Smooth muscle cell (in vitro differentiated cells): ENCODE results near the gene HMGXB3. TPM values are rescaled to one million over a fixed set of nuclear protein-coding genes. Genes with fewer than 3 reads are reported as not detected.

Experiments
- DNase-seq: peaks from one replicate; lab custom pipeline; 2025; ENCODE audit not compliant: unreplicated experiment; lab: John Stamatoyannopoulos, UW
- H2AFZ ChIP-seq: fragments of 200-600 bp; sonication (generic); 2 replicates; pipeline ENCODE4 v1.6.0; 2016; ENCODE audit warnings: antibody characterized with exemption, low read depth, mild to moderate bottlenecking
- H3F3A ChIP-seq: fragments of 200-600 bp; sonication (generic); 2 replicates; pipeline ENCODE4 v1.6.0; 2017; ENCODE audit warnings: antibody characterized with exemption, low read depth
- H3K27ac ChIP-seq: fragments of 200-600 bp; sonication (generic); 2 replicates; pipeline ENCODE4 v1.5.1; 2016; ENCODE audit warnings: low read depth, mild to moderate bottlenecking
- H3K27me3 ChIP-seq: fragments of 200-600 bp; sonication (generic); 2 replicates; pipeline ENCODE4 v1.6.1; 2016; ENCODE audit warnings: low read depth, mild to moderate bottlenecking
- H3K36me3 ChIP-seq: fragments of 200-600 bp; sonication (generic); 2 replicates; pipeline ENCODE4 v1.5.1; 2016; ENCODE audit warnings: low read depth
- H3K4me1 ChIP-seq: fragments of 200-600 bp; sonication (generic); 2 replicates; pipeline ENCODE4 v1.5.1; 2016; ENCODE audit warnings: low read depth
- H3K4me2 ChIP-seq: fragments of 200-600 bp; sonication (generic); 2 replicates; pipeline ENCODE4 v1.6.0; 2016; ENCODE audit warnings: mild to moderate bottlenecking
- H3K4me3 ChIP-seq: fragments of 200-600 bp; sonication (generic); 2 replicates; pipeline ENCODE4 v1.5.1; 2016; ENCODE audit warnings: mild to moderate bottlenecking
- H3K79me2 ChIP-seq: fragments of 200-600 bp; sonication (generic); 2 replicates; pipeline ENCODE4 v1.6.0; 2016; ENCODE audit warnings: low read depth, mild to moderate bottlenecking
- H3K9ac ChIP-seq: fragments of 200-600 bp; sonication (generic); 2 replicates; pipeline ENCODE4 v1.6.0; 2016; ENCODE audit warnings: low read depth
- H3K9me3 ChIP-seq: fragments of 200-600 bp; sonication (generic); replicated peaks from 2 replicates; pipeline ENCODE4 v1.5.1; 2016; ENCODE audit warnings: low read depth
- H4K20me1 ChIP-seq: fragments of 200-600 bp; sonication (generic); 2 replicates; pipeline ENCODE4 v1.6.0; 2016; ENCODE audit warnings: low read depth
- WGBS: methylation state at CpG from one replicate; pipeline ENCODE4 v1.1.7; 2016; ENCODE audit warnings: low lambda C conversion rate; 5-methylcytosine and 5-hydroxymethylcytosine counted together
- polyA plus RNA-seq: library from polyadenylated mRNA; unstranded; fragments of >200 nt; fragmentation: Nextera tagmentation; extraction: Ambion mirVana; gene quantifications from 2 replicates; pipeline ENCODE4 v1.2.1, GENCODE V29; 2016
- total RNA-seq: library from RNA; depleted of rRNA; stranded (reverse); fragments of >200 nt; gene quantifications from 2 replicates; pipeline ENCODE4 v1.2.3, GENCODE V29; 2014
- TF ChIP-seq, protein P1 (sequence below): fragments of 200-600 bp; sonication (generic); IDR thresholded peaks from 2 replicates; pipeline ENCODE4 v1.5.1; 2017; ENCODE audit warnings: borderline replicate concordance, mild to moderate bottlenecking, antibody characterized with exemption; ENCODE audit not compliant: insufficient read depth, poor library complexity, severe bottlenecking

The HMGXB3 gene
- total and polyA plus RNA-seq, 2 experiments from 2014 or later, result 31.4 to 41.8 TPM

DNA sequence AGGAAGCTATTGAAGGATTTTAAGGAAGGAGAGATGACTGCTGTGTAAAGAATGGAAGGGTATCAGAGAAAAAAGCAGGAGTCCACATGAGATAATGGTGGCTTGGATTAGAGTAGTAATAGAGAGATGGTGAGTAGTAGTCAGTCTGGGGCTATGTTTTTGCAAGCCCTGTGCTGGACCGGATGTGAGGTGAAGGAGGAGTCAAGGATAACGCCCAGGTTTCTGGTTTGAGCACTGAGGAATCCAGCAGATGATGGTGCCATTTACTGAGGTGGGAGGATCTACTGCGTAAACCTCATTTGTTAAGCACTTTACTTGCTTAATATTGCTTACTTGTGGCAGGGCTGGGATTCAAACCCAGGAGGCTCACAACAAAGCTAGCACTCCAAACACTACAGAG is 1.2 kb upstream of the HMGXB3 start:
- Histone ChIP-seq H3K27me3 (no peaks in the 10 kb centered on the region), H4K20me1 (peaks cover 28% of the 10 kb centered on the region), H3K36me3 (peaks cover 3% of the 10 kb centered on the region), H3K4me3 (peak overlapping the region; percentile 81), H3K9ac (peak overlapping the region; percentile 97), H3F3A (no peaks in the 10 kb centered on the region), H2AFZ (no peak overlapping the region), H3K79me2 (peaks cover 56% of the 10 kb centered on the region), H3K27ac (peak overlapping the region; percentile 88), H3K4me2 (peak overlapping the region; percentile 95), H3K9me3 (no peaks in the 10 kb centered on the region), H3K4me1 (peaks cover 21% of the 10 kb centered on the region)
- WGBS, result 97% methylated on average over 3 of the region's 3 CpGs
- DNase-seq, result no peak
- TF ChIP-seq, protein P1, sequence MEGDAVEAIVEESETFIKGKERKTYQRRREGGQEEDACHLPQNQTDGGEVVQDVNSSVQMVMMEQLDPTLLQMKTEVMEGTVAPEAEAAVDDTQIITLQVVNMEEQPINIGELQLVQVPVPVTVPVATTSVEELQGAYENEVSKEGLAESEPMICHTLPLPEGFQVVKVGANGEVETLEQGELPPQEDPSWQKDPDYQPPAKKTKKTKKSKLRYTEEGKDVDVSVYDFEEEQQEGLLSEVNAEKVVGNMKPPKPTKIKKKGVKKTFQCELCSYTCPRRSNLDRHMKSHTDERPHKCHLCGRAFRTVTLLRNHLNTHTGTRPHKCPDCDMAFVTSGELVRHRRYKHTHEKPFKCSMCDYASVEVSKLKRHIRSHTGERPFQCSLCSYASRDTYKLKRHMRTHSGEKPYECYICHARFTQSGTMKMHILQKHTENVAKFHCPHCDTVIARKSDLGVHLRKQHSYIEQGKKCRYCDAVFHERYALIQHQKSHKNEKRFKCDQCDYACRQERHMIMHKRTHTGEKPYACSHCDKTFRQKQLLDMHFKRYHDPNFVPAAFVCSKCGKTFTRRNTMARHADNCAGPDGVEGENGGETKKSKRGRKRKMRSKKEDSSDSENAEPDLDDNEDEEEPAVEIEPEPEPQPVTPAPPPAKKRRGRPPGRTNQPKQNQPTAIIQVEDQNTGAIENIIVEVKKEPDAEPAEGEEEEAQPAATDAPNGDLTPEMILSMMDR, result no peak

DNA sequence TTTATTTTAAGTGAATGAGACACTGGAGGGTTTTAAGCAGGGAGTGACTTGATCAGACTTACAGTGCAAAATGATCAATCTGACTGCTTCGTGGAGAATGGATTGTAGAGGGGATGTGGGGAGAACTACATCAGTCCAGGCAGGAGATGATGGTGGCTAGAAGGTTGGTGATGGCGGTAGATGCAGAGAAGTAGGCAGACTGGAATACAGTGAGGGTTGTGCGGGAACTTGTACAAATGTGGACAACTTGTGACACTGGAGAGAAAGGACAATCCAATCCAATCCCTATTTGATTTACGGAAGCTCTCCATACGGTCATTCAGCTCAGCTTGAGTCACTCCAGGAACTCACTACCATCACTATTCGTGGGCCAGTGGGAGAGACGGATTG is 678 bp upstream of the HMGXB3 start:
- Histone ChIP-seq H3K27ac (peak overlapping the region; percentile 88), H3K27me3 (no peaks in the 10 kb centered on the region), H3F3A (no peaks in the 10 kb centered on the region), H2AFZ (peak overlapping the region; percentile 68), H3K9ac (peak overlapping the region; percentile 97), H3K36me3 (peaks cover 3% of the 10 kb centered on the region), H3K4me2 (peak overlapping the region; percentile 95), H4K20me1 (peaks cover 33% of the 10 kb centered on the region), H3K9me3 (no peaks in the 10 kb centered on the region), H3K4me1 (peaks cover 21% of the 10 kb centered on the region), H3K4me3 (peak overlapping the region; percentile 81), H3K79me2 (peaks cover 61% of the 10 kb centered on the region)
- 27% methylated on average over 7 of the region's 7 CpGs for WGBS
- no peak for DNase-seq
- TF ChIP-seq, protein P1, result no peak

DNA sequence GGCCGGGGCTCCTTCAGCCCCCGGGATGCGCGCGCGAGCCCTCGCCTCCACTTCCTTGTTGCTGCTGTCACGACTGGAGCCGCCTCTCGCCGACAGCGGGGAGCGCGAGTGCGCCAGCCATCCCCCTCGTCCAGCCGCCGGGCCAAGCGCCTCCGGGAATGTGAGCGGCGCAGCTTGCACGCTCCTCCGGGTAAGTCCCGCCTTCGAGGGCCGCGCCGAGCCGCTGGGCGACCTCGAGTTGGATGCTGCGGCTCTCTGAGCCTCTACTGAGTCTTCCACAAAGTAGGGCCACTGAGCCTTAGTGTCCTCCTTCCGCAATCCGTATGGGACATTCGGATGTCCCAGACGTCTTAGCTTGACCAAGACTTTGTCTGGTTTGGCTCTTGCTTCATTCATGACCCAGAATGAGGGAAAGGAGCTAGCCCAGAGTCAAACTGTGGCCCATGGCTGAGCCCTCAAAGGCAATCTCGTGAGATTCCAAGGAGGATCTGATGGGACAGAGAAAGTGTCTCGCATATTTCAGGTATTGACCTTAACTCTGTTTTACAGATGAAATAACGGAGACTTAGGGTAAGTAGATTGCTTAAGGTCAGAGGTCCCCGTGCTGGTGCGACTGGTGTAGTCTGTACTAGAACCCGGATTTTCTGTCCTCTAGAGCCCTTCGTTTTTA is 586 bp downstream of the HMGXB3 start:
- peaks cover 74% of the 10 kb centered on the region for H3K79me2 ChIP-seq
- 2% methylated on average over 44 of the region's 44 CpGs for WGBS
- TF ChIP-seq, protein P1, result no peak
- H3K4me2 ChIP-seq, result peak overlapping the region; percentile 95
- H2AFZ ChIP-seq, result peak overlapping the region; percentile 68
- peaks cover 1% of the 10 kb centered on the region for H3K36me3 ChIP-seq
- H3K9ac ChIP-seq, result peak overlapping the region; percentile 97
- H3K4me3 ChIP-seq, result peak overlapping the region; percentile 81
- no peaks in the 10 kb centered on the region for H3K27me3 ChIP-seq
- H4K20me1 ChIP-seq, result peaks cover 45% of the 10 kb centered on the region
- no peak for DNase-seq
- no peaks in the 10 kb centered on the region for H3K9me3 ChIP-seq
- peak overlapping the region; percentile 88 for H3K27ac ChIP-seq
- no peaks in the 10 kb centered on the region for H3F3A ChIP-seq
- peaks cover 21% of the 10 kb centered on the region for H3K4me1 ChIP-seq
